ENCODE data around the gene PMEPA1. TPM values are rescaled to one million over a fixed set of nuclear protein-coding genes. Genes with fewer than 3 reads are reported as not detected.
A peak's percentile ranks its signal among the peaks of the same experiment; 100 is the strongest.

PMEPA1 gene
- total RNA-seq, 1 donor from 2014 or later, result 49.4 TPM

DNA sequence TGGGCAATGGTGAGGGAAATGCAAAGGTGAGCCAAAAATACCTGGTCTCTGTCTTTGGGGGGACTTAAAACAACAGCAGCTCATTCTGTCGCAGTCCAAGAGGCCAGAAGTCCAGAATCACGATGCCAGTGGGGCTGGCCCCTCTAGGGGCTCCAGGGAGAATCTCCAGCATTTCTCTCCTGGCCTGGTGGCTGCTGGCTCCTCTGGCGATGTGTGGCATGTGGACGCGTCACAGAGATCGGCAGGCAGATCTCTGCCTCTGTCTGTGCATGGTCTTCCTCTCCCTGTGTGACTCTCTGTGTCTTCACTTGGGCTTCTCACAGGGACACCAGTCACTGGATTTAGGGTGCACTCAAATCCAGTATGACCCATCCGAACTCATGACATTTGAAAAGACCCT is 14.0 kb upstream of the PMEPA1 start:
- DNase-seq (ENCODE audit: low read depth) (no peak), FAIRE-seq (no peak)
- Histone ChIP-seq H3K4me1 (ENCODE audit: insufficient read depth, low read length) (peaks cover 2% of the 10 kb centered on the region), H4K20me1 (ENCODE audit: insufficient read depth, low read length) (no peaks in the 10 kb centered on the region), H3K36me3 (ENCODE audit: insufficient read depth, low read length) (no peaks in the 10 kb centered on the region), H3K4me2 (ENCODE audit: low read length) (no peak overlapping the region), H3K79me2 (ENCODE audit: insufficient read depth, low read length) (no peaks in the 10 kb centered on the region), H3K4me3 (ENCODE audit: insufficient read depth, low read depth, low read length) (no peak overlapping the region), H2AFZ (ENCODE audit: low read depth, low read length) (no peak overlapping the region), H3K9me3 (ENCODE audit: insufficient read depth, low read depth, low read length) (no peaks in the 10 kb centered on the region), H3K27me3 (ENCODE audit: insufficient read depth, low read length) (peaks cover 23% of the 10 kb centered on the region), H3K9ac (ENCODE audit: low read length) (no peak overlapping the region), H3K27ac (ENCODE audit: low read depth, low read length) (no peak overlapping the region)
- Mint-ChIP-seq H3K36me3 (ENCODE audit: low read depth, unreplicated experiment) (no peaks in the 10 kb centered on the region), H3K4me3 (ENCODE audit: unreplicated experiment) (no peak overlapping the region), H3K9me3 (ENCODE audit: unreplicated experiment) (no peaks in the 10 kb centered on the region), H3K4me1 (ENCODE audit: low read depth, unreplicated experiment) (peaks cover 2% of the 10 kb centered on the region), H3K27me3 (ENCODE audit: low read depth, unreplicated experiment) (peaks cover 59% of the 10 kb centered on the region), H3K27ac (ENCODE audit: unreplicated experiment) (no peak overlapping the region)
- TF ChIP-seq, protein P1, sequence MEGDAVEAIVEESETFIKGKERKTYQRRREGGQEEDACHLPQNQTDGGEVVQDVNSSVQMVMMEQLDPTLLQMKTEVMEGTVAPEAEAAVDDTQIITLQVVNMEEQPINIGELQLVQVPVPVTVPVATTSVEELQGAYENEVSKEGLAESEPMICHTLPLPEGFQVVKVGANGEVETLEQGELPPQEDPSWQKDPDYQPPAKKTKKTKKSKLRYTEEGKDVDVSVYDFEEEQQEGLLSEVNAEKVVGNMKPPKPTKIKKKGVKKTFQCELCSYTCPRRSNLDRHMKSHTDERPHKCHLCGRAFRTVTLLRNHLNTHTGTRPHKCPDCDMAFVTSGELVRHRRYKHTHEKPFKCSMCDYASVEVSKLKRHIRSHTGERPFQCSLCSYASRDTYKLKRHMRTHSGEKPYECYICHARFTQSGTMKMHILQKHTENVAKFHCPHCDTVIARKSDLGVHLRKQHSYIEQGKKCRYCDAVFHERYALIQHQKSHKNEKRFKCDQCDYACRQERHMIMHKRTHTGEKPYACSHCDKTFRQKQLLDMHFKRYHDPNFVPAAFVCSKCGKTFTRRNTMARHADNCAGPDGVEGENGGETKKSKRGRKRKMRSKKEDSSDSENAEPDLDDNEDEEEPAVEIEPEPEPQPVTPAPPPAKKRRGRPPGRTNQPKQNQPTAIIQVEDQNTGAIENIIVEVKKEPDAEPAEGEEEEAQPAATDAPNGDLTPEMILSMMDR (IDR thresholded peaks at IDR 0.05; ENCODE audit: insufficient read depth, low read depth, low read length), result no peak
- TF ChIP-seq EZH2 (IDR thresholded peaks at IDR 0.05; ENCODE audit: insufficient read depth, low read length), result no peak

DNA sequence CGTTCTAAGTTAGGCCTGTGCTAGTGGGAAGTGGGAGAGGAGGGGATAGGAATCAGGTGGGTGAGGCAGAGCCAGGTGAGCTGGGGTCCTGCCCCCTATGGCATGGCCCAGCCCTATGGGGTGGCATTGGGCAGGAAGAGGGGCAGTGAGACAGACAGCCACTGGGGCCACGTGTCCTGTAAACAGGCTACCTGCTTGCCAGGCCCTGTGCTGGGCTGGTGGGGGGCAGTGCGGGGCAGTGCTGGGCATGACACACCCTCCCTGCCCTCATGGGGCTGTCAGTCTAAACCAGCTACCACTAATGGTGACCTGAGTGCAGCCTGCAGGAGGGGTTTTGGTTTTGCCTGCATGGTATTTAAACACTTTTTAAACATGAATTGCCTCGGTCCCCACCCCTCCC is 10.1 kb upstream of the PMEPA1 start:
- H4K20me1 ChIP-seq (ENCODE audit: insufficient read depth, low read length), result no peaks in the 10 kb centered on the region
- DNase-seq (ENCODE audit: low read depth), result no peak
- peaks cover 10% of the 10 kb centered on the region for H3K27me3 ChIP-seq (ENCODE audit: insufficient read depth, low read length)
- Mint-ChIP-seq H3K27ac (ENCODE audit: unreplicated experiment) (no peak overlapping the region), H3K4me3 (ENCODE audit: unreplicated experiment) (no peak overlapping the region), H3K4me1 (ENCODE audit: low read depth, unreplicated experiment) (peaks cover 23% of the 10 kb centered on the region), H3K9me3 (ENCODE audit: unreplicated experiment) (no peaks in the 10 kb centered on the region), H3K36me3 (ENCODE audit: low read depth, unreplicated experiment) (no peaks in the 10 kb centered on the region), H3K27me3 (ENCODE audit: low read depth, unreplicated experiment) (peaks cover 32% of the 10 kb centered on the region)
- H3K4me1 ChIP-seq (ENCODE audit: insufficient read depth, low read length), result peaks cover 28% of the 10 kb centered on the region
- H3K9me3 ChIP-seq (ENCODE audit: insufficient read depth, low read depth, low read length), result no peaks in the 10 kb centered on the region
- H2AFZ ChIP-seq (ENCODE audit: low read depth, low read length), result no peak overlapping the region
- FAIRE-seq, result no peak
- no peak overlapping the region for H3K9ac ChIP-seq (ENCODE audit: low read length)
- TF ChIP-seq, protein P1 (IDR thresholded peaks at IDR 0.05; ENCODE audit: insufficient read depth, low read depth, low read length), result no peak
- TF ChIP-seq EZH2 (IDR thresholded peaks at IDR 0.05; ENCODE audit: insufficient read depth, low read length), result no peak
- no peak overlapping the region for H3K4me3 ChIP-seq (ENCODE audit: insufficient read depth, low read depth, low read length)
- no peaks in the 10 kb centered on the region for H3K79me2 ChIP-seq (ENCODE audit: insufficient read depth, low read length)
- H3K4me2 ChIP-seq (ENCODE audit: low read length), result no peak overlapping the region
- H3K36me3 ChIP-seq (ENCODE audit: insufficient read depth, low read length), result no peaks in the 10 kb centered on the region
- H3K27ac ChIP-seq (ENCODE audit: low read depth, low read length), result no peak overlapping the region

DNA sequence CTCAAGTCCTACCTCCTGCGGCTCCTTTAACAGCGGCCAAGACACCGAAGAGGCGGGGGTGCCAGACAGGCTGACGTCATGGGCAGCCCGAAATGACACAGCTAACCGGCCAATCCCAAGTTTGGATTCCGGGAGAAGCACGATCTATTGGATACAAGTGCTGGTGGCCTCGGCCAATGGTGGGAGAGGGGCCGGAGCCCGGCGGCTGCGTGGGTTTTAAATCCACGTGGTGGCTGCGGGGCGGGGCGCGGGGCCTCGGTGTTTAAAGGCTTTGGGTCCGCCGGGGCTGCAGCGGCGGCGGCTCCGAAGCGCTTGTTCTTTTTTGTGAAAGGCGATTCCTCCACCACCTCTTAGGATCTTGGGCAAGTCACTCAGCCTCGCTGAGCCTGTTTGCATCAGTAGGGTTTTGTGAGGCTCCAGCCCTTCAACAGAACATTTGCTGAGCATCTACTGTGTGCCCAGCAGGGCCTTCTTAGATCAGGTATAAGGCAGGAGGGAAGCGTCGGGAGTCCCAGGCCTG is 8.7 kb upstream of the PMEPA1 start:
- Histone ChIP-seq H3K27ac (ENCODE audit: low read depth, low read length) (no peak overlapping the region), H3K36me3 (ENCODE audit: insufficient read depth, low read length) (no peaks in the 10 kb centered on the region), H3K27me3 (ENCODE audit: insufficient read depth, low read length) (peaks cover 7% of the 10 kb centered on the region), H3K4me2 (ENCODE audit: low read length) (peak overlapping the region; percentile 83), H2AFZ (ENCODE audit: low read depth, low read length) (peak overlapping the region; percentile 71), H3K9ac (ENCODE audit: low read length) (peak overlapping the region; percentile 19), H3K9me3 (ENCODE audit: insufficient read depth, low read depth, low read length) (no peaks in the 10 kb centered on the region), H3K4me3 (ENCODE audit: insufficient read depth, low read depth, low read length) (peak overlapping the region; percentile 53), H3K79me2 (ENCODE audit: insufficient read depth, low read length) (peaks cover under 1% of the 10 kb centered on the region), H3K4me1 (ENCODE audit: insufficient read depth, low read length) (peaks cover 37% of the 10 kb centered on the region), H4K20me1 (ENCODE audit: insufficient read depth, low read length) (no peaks in the 10 kb centered on the region)
- Mint-ChIP-seq H3K27ac (ENCODE audit: unreplicated experiment) (peak overlapping the region; percentile 47), H3K9me3 (ENCODE audit: unreplicated experiment) (no peaks in the 10 kb centered on the region), H3K4me3 (ENCODE audit: unreplicated experiment) (peak overlapping the region; percentile 71), H3K27me3 (ENCODE audit: low read depth, unreplicated experiment) (peaks cover 21% of the 10 kb centered on the region), H3K36me3 (ENCODE audit: low read depth, unreplicated experiment) (no peaks in the 10 kb centered on the region), H3K4me1 (ENCODE audit: low read depth, unreplicated experiment) (peaks cover 23% of the 10 kb centered on the region)
- TF ChIP-seq, protein P1 (IDR thresholded peaks at IDR 0.05; ENCODE audit: insufficient read depth, low read depth, low read length), result no peak
- TF ChIP-seq EZH2 (IDR thresholded peaks at IDR 0.05; ENCODE audit: insufficient read depth, low read length), result no peak
- DNase-seq (ENCODE audit: low read depth) (peak; percentile 97), FAIRE-seq (no peak)
